ENCODE measurements around the gene HDAC10.

HDAC10 gene

DNA sequence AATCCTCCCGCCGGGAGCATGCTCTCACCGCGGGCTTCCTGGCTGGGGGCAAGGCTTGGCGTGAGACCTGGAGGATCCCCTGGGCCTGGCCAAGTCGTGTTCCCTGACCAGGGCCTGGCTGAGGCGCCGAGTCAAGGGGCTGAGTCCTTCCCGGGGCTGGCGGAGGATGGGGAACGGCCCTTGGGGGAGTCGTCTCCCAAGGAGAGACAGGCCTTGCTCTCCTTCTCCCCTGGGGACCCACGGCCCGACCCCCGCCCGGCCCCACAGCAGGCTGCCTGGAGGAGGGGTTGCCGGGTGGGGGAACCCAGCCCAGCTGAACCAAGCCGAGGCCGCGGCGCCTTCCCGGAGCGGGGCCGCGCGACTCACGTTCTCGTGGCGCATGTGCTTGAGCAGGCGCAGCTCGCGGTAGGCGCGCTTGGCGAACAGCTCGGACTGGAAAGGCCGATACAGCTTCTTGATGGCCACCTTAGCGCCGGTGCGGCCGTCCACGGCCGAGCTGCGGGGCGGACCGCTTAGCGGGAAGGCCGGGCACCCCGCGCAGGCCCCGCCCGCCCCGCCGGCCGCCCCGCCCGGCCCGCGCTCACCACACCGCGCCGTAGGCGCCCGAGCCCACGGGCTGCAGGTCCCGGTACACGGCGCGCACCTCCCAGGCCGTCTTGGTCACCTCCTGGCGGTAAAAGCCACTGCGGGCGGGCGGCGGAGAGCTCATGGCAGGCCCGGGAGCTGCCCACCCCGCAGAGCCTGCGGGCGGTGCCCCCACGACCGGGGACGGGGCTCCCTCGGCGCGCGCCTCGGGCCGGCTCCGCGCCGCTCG lies 9.9 kb upstream of the HDAC10 start:
- no peak for TF ChIP-seq ZNF274 (IDR thresholded peaks at IDR 0.05; ENCODE audit: low read depth, low read length)
- peak overlapping the region; percentile 73 for H3K4me3 ChIP-seq (ENCODE audit: low read length)

DNA sequence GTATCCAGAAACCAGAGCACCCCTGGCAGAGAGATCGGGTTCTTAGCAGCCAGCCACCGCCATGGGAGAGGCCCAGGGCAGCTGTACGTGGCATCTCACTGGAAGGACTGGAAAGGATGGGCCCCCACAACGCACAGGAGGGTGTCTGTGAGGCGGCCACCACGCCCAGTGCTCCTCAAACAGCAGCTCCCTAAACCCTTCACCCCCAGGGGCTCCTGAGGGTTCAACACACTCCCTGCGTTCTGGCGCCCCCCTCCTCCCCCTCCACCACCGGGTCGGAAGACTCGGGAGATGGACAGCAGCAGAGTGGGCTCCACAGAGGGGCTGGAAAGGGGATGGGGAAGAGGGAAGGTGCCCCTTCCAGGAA lies 9.4 kb upstream of the HDAC10 start:
- TF ChIP-seq ZNF274 (IDR thresholded peaks at IDR 0.05; ENCODE audit: low read depth, low read length), result no peak
- peak overlapping the region; percentile 73 for H3K4me3 ChIP-seq (ENCODE audit: low read length)

DNA sequence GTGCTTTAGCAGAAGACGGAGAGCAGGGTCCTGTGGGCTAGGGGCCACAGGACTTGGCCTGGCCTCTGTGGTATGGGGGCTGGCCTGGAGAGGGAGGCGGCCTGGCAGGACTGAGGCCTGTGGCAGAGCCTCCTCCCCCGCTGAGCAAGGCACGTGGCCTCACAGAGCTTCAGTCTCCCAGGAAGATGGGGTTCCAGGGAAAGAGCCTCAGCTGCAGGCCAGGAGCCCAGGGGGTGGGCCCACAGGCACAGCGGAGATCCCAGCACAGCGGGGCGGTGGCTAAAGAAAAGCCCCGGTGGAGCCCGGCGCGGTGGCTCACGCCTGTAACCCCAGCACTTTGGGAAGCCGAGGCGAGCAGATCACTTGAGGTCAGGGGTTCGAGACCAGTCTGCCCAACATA lies 8.2 kb upstream of the HDAC10 start:
- no peak overlapping the region for H3K4me3 ChIP-seq (ENCODE audit: low read length)
- no peak for TF ChIP-seq ZNF274 (IDR thresholded peaks at IDR 0.05; ENCODE audit: low read depth, low read length)

DNA sequence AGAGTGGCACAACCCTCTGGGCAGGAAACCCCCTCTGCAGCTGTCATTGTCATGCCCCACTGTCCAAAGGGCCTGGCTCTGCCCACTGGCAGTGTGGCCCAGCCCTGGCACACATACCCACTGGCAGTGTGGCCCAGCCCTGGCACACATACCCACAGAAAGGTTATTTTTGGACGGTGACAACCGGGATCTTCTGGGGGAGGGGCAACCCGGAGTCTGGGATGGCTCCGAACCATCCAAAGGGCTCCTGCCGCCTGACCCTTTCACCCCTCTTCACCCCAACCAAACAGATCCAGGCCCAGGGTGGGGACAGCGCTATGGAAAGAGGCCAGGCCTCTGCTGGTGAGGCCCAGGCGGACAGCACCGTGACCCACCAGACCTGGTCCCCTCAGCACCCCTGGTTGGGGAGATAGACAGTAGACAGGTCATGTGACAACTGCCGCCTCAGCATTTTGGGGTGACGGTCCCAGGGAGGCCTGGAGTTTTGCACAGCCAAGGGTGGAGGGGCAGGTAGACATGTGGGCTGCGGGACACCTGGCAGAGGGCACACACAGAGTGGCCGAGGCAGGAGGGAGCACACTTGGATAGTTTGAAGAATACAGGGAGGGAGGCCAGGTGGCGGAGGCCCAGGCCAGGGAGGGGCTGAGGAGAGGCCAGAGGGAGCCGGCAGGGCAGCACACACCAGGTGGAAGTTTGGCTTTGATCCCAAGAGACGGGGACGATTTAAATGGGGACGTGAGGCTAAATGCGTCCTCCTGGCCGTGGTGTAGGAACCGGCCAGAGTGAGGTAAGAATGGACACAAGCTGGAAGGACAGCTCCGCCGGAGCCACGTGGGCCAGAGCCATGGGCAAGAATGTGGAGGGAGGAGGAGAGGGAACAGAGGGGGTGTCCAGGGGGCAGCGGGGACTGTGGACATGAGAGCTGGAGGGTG lies 7.6 kb upstream of the HDAC10 start:
- H3K4me3 ChIP-seq (ENCODE audit: low read length), result no peak overlapping the region
- no peak for TF ChIP-seq ZNF274 (IDR thresholded peaks at IDR 0.05; ENCODE audit: low read depth, low read length)

DNA sequence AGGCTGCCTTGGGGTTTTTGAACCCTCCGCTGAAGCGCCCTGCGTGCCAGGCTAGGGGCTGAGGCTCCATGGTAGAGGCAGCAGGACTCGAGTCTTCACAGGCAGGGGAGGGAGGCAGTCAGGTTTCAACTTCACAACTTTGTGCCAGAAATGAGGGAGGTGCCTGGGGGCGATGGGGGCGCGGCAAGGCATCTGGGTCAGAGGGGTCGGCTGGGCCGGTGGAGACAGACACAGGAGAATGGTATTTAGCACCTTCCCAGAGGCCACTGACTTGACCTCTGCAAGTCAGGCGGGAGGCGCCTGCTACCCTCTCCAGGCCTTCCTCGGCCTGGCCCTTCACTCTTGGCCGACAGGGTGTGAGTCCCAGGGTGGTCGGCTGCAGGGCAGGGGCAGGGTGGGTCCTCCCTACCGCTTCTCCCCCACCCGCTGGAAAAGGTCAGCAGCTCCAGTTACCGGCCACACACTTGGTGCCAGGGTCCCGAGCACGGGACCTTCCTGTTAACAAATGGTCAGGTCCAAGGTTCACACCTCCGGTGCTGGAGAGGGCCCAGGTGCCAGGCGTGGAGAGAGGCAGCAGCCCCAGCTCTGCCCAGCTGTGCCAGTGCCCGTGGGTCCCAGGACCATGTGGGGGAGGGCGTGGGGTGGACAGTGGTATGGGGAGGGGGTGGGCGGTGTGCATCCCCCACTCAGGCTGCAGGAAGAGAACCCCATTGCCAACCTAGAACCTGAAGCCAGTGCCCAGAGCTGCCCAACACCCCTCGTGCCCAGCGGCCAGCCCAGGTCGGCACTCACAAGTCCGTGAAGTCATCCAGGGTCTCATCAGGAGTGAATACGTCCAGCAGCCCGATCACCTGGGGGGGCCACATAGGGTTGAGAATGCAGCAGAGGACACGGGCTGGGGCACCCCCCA lies 6.6 kb upstream of the HDAC10 start:
- no peak overlapping the region for H3K4me3 ChIP-seq (ENCODE audit: low read length)
- TF ChIP-seq ZNF274 (IDR thresholded peaks at IDR 0.05; ENCODE audit: low read depth, low read length), result no peak

DNA sequence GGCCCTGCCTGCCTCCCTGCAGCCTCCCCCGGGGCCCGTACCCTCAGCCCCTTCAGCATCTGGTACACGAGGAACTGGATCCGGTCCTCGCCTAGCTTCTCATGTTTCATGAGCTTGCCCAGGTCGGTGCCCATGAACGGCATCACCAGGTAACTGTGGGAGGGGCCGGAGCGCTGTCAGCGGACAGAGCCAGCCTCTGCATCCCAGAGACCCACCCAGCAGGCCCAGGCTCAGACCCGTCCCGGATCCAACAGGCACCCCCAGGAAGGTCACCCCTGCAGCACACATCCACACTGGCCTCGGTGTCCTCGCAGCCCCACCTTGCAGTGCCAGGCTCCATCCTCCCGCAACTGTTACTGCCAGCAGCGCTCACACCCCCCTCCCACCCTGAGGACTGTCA lies 6.0 kb upstream of the HDAC10 start:
- no peak overlapping the region for H3K4me3 ChIP-seq (ENCODE audit: low read length)
- TF ChIP-seq ZNF274 (IDR thresholded peaks at IDR 0.05; ENCODE audit: low read depth, low read length), result no peak

DNA sequence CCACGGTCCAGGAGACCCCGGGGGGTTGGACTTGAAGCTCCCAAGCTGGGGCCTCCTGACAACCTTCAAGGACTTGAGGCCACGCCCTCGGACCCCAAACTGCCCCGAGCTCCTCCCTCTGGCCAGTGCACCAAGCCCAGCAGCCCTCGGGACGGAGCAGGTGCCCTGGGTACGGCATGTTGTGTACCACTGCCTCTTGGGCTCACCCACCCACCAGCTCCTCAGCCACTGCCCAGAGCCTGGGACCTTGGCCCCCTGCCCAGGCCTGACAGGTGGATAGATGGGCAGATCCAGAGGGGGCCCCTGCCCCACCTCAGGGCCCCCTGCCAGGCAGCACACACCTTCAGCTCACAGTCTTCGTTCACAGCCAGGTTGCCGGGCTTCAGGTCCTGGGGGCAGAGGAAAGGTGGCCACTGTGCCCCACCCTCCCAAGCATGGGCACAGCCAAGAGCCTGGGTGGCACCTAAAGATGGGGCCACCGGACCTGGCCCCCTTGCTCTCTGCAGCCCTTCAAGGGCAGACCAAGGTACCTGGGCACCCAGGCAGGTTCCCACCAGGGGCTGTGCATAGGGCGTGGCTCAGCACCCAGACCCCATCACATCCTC lies 5.3 kb upstream of the HDAC10 start:
- no peak overlapping the region for H3K4me3 ChIP-seq (ENCODE audit: low read length)
- no peak for TF ChIP-seq ZNF274 (IDR thresholded peaks at IDR 0.05; ENCODE audit: low read depth, low read length)

DNA sequence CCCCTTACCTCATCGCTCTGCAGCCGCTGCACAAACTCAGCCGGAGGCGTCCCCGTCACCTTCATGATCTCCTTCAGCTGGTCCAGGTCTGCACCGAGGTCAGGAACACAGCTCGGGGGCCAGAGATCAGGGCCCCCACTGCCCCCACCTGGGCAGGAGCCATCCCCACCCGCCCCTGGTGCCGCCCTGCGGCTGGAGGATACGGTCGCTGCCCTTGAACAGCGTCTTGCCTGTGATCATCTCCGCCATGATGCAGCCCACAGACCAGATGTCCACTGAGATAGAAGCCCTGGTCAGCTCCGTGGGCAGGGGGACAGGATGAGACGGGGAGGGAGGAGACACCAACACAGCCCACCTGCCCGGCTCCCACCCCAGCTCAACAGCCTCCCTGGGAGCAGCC lies 4.5 kb upstream of the HDAC10 start:
- H3K4me3 ChIP-seq (ENCODE audit: low read length), result no peak overlapping the region
- no peak for TF ChIP-seq ZNF274 (IDR thresholded peaks at IDR 0.05; ENCODE audit: low read depth, low read length)

DNA sequence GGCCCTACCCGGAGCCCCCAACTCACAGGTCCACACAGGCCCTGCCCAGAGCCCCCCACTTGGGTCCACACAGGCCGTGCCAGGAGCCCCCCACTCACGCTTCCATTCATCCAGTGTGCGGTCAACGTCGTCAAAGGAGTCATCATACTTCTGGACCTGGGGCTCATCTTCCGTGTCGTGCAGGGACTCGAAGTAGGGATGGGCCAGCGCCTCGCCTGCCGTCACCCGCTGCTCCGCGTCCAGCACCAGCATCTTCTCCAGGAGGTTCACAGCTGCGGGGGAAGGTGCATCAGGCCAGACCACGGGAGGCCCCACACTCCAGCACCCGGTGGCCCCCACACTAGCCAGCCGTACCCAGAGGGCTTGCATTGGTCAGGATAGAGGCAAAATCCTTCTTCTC lies 4.0 kb upstream of the HDAC10 start:
- no peak overlapping the region for H3K4me3 ChIP-seq (ENCODE audit: low read length)
- no peak for TF ChIP-seq ZNF274 (IDR thresholded peaks at IDR 0.05; ENCODE audit: low read depth, low read length)

DNA sequence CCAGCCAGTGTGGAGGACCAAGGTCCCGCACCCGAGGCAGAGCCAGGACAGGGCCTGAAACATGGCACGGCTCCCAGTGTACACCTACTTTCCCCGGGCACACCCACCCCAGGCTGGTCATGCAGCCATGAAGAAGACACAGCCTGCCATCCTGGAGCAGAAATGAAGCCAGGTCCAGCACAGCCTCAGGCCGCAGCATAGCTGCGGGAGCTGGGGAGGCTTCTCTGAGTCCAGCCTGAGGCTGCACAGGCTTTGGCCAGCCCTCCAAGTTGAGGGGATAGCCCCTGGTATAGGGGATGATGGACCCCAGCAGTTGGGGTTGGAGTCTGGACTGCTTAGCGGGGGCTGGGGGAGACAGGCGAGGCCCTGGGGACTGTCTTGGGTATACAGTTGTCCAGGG lies 2.9 kb upstream of the HDAC10 start:
- no peak for TF ChIP-seq ZNF274 (IDR thresholded peaks at IDR 0.05; ENCODE audit: low read depth, low read length)
- H3K4me3 ChIP-seq (ENCODE audit: low read length), result no peak overlapping the region

DNA sequence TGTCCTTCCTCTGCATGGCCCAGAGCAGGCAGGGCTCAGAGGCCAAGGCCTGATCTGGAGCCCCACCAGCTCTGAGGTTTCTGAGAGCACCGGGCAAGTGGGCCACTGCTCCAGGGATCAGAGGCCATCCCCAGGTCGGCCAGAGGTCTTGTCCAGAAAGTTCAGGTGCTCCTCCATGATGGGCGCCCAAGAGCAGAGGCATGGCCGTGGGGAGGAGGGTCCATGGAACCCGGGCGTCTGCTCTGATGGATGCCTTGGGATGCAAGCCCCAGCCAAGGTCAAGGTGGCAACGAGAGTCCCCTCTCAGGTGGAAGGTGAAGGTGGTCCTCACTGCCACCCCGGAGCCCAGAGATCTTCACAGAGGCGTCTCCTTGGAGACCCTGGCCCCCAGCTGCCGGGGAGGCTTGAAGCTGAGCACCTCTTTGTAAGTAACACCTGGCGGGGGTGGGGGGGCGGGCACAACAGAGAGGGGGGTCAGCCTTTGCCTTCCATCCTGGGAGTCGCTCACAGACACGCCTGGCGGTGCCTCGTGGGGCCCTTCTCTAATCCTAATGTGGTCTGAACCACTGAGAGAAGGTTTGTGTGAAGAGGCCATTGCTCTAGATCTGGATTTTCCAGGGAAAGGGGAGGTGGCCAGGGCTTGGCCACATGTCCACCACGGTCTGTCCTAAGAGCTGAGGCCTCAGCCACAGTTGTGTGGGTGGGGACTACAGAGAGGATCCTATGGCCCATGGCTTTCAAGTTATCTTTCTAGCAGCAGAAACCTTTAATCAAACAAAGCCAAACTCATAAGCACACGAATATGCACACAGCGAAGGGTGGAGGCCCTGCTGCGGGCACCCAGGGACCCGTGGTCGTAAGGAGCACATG lies 2.2 kb upstream of the HDAC10 start:
- TF ChIP-seq ZNF274 (IDR thresholded peaks at IDR 0.05; ENCODE audit: low read depth, low read length), result no peak
- no peak overlapping the region for H3K4me3 ChIP-seq (ENCODE audit: low read length)

DNA sequence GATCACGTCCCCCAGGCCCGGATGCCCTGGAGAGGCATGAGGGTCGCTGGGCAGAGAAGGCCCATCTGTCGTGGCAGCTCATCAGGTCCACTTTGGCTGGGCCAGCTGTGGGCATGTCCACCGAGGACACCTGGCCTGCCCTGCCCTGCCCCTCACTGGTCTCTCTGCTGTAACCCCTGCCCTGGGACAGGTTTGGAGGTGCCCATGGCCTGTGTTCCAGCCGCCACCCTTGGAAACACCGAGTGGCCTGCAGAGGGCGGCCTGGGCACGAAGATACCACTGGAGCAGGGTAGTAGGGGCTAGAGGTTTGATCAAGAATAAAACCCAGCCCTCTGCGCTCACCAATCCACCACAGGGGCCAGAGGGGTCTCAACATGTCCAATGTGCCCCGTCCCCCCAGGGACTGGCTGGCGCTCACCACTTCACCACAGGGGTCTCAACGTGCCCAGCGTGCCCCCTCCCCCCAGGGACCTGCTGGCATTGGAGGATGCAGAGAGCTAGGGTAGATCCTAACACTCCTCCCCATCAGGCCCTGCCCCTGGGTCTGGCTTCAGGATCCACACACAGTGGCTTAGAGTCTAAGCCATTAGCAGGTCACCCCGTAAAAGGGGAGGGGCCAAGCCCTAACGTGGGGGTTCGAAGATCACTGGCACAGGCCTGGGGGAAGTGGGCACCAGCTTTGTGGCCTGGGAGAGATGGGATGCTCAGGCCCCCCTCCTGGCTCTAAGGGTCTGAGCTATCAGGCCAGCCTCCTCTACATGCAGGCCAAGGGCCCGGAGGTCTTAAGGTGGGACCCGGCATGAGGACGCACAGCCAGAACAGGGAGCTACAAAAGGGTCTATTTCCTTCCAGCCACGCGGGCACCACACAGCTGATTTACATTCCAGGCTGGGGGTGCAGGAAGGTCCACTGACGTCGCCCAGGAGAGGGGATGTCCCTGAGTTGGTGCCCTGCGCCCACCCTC lies 1.3 kb upstream of the HDAC10 start:
- no peak for TF ChIP-seq ZNF274 (IDR thresholded peaks at IDR 0.05; ENCODE audit: low read depth, low read length)
- H3K4me3 ChIP-seq (ENCODE audit: low read length), result no peak overlapping the region
